H9 (cell line): Measurements from ENCODE around the gene TSPAN11. TPM values are rescaled to one million over a fixed set of nuclear protein-coding genes. Genes with fewer than 3 reads are reported as not detected.
A peak's percentile ranks its signal among the peaks of the same experiment; 100 is the strongest.

ENCODE experiments used
- DNase-seq: peaks from one replicate; pipeline ENCODE4 v3.0.0-alpha.2; 2017
- H2AFZ ChIP-seq: one replicate; pipeline ENCODE4 v1.6.1; 2013; ENCODE audit warnings: mild to moderate bottlenecking, low read length, control low read depth, moderate library complexity
- H2AK5ac ChIP-seq: 2 replicates; pipeline ENCODE4 v1.6.1; 2013; ENCODE audit warnings: low read length, control low read depth, mixed read lengths; ENCODE audit not compliant: insufficient read length
- H2BK120ac ChIP-seq: one replicate; pipeline ENCODE4 v1.6.1; 2013; ENCODE audit warnings: low read depth, mild to moderate bottlenecking, low read length, control low read depth, inconsistent platforms; ENCODE audit not compliant: poor library complexity, severe bottlenecking
- H2BK12ac ChIP-seq: 2 replicates; pipeline ENCODE4 v1.6.1; 2013; ENCODE audit warnings: low read length, control low read depth, mixed read lengths, low read depth; ENCODE audit not compliant: insufficient read length
- H2BK15ac ChIP-seq: 2 replicates; pipeline ENCODE4 v1.6.1; 2013; ENCODE audit warnings: low read depth, low read length, control low read depth
- H2BK20ac ChIP-seq: one replicate; pipeline ENCODE4 v1.6.1; 2013; ENCODE audit warnings: low read depth, mild to moderate bottlenecking, low read length, control low read depth, inconsistent platforms; ENCODE audit not compliant: poor library complexity, severe bottlenecking
- H2BK5ac ChIP-seq: 2 replicates; pipeline ENCODE4 v1.6.1; 2013; ENCODE audit warnings: low read length, control low read depth, mixed read lengths; ENCODE audit not compliant: insufficient read length
- H3K14ac ChIP-seq: 2 replicates; pipeline ENCODE4 v1.6.1; 2013; ENCODE audit warnings: low read length, control low read depth; ENCODE audit not compliant: insufficient read depth
- H3K18ac ChIP-seq: 2 replicates; pipeline ENCODE4 v1.6.1; 2013; ENCODE audit warnings: low read depth, mild to moderate bottlenecking, mixed read lengths, low read length, control low read depth; ENCODE audit not compliant: insufficient read length
- H3K23ac ChIP-seq: 2 replicates; pipeline ENCODE4 v1.6.1; 2013; ENCODE audit warnings: low read length, control low read depth, mixed read lengths, low read depth; ENCODE audit not compliant: insufficient read length
- H3K23me2 ChIP-seq: 2 replicates; pipeline ENCODE4 v1.6.1; 2013; ENCODE audit warnings: low read depth, mild to moderate bottlenecking, mixed read lengths, low read length, control low read depth; ENCODE audit not compliant: insufficient read length, poor library complexity, severe bottlenecking
- H3K27ac ChIP-seq: 2 replicates; pipeline ENCODE4 v1.5.1; 2013; ENCODE audit warnings: low read length, control low read depth, mixed read lengths, low read depth; ENCODE audit not compliant: insufficient read length
- H3K27me3 ChIP-seq: 2 replicates; pipeline ENCODE4 v1.6.1; 2013; ENCODE audit warnings: low read length, control low read depth, inconsistent platforms; ENCODE audit not compliant: insufficient read depth
- H3K4ac ChIP-seq: 2 replicates; pipeline ENCODE4 v1.6.1; 2013; ENCODE audit warnings: low read depth, mild to moderate bottlenecking, control low read depth, inconsistent platforms, low read length, moderate library complexity
- H3K4me1 ChIP-seq: 2 replicates; pipeline ENCODE4 v1.6.1; 2013; ENCODE audit warnings: low read length, control low read depth, inconsistent platforms; ENCODE audit not compliant: insufficient read depth
- H3K4me2 ChIP-seq: 2 replicates; pipeline ENCODE4 v1.6.1; 2013; ENCODE audit warnings: low read length, control low read depth, mixed read lengths; ENCODE audit not compliant: insufficient read length, insufficient read depth
- H3K56ac ChIP-seq: 2 replicates; pipeline ENCODE4 v1.6.1; 2013; ENCODE audit warnings: low read depth, mild to moderate bottlenecking, mixed read lengths, low read length, control low read depth; ENCODE audit not compliant: insufficient read length
- H3K79me1 ChIP-seq: 2 replicates; pipeline ENCODE4 v1.6.1; 2013; ENCODE audit warnings: low read depth, mild to moderate bottlenecking, moderate library complexity, low read length, control low read depth, inconsistent platforms; ENCODE audit not compliant: insufficient read depth, poor library complexity, severe bottlenecking
- H3K79me2 ChIP-seq: 2 replicates; pipeline ENCODE4 v1.6.1; 2013; ENCODE audit warnings: low read length, control low read depth, inconsistent platforms; ENCODE audit not compliant: insufficient read depth
- H3K9ac ChIP-seq: 2 replicates; pipeline ENCODE4 v1.6.1; 2013; ENCODE audit warnings: low read length, control low read depth, mixed read lengths; ENCODE audit not compliant: insufficient read length; ENCODE audit errors: extremely low read depth
- H3K9me3 ChIP-seq: one replicate; pipeline ENCODE4 v1.6.1; 2013; ENCODE audit warnings: low read depth, low read length, inconsistent platforms; ENCODE audit not compliant: control insufficient read depth
- H3T11ph ChIP-seq: one replicate; pipeline ENCODE4 v1.6.1; 2013; ENCODE audit warnings: mild to moderate bottlenecking, low read length, control low read depth, inconsistent platforms
- H4K20me1 ChIP-seq: one replicate; pipeline ENCODE4 v1.6.1; 2013; ENCODE audit not compliant: control insufficient read depth, insufficient read length, insufficient read depth
- H4K5ac ChIP-seq: 2 replicates; pipeline ENCODE4 v1.6.1; 2013; ENCODE audit warnings: low read depth, mild to moderate bottlenecking, mixed read lengths, low read length, control low read depth; ENCODE audit not compliant: insufficient read length
- H4K8ac ChIP-seq: replicated peaks from 2 replicates; pipeline ENCODE4 v1.6.1; 2013; ENCODE audit warnings: low read length, control low read depth, mixed read lengths, low read depth; ENCODE audit not compliant: insufficient read length
- H4K91ac ChIP-seq: 2 replicates; pipeline ENCODE4 v1.6.1; 2013; ENCODE audit warnings: low read depth, mild to moderate bottlenecking, moderate library complexity, mixed read lengths, low read length, control low read depth; ENCODE audit not compliant: insufficient read length
- H3K27ac Mint-ChIP-seq, 3 experiments: 2 replicates in 2 of 3; 3 replicates in 1 of 3; pipeline ENCODE4 v1.8.0; 2020 to 2021; ENCODE audit warnings: mixed read lengths in 3 of 3, mild to moderate bottlenecking in 1 of 3, moderate library complexity in 1 of 3
- H3K27me3 Mint-ChIP-seq: 2 replicates; pipeline ENCODE4 v1.8.0; 2021; ENCODE audit warnings: low read depth, mild to moderate bottlenecking, moderate library complexity, mixed read lengths
- H3K36me3 Mint-ChIP-seq, 3 experiments: 2 replicates in 2 of 3; 3 replicates in 1 of 3; pipeline ENCODE4 v1.8.0; 2020 to 2021; ENCODE audit warnings: low read depth in 3 of 3, mixed read lengths in 3 of 3; ENCODE audit not compliant: insufficient read depth in 1 of 3
- H3K4me1 Mint-ChIP-seq, 2 experiments: 2 replicates each; pipeline ENCODE4 v1.8.0; 2020; ENCODE audit warnings: mixed read lengths in 2 of 2
- H3K4me3 Mint-ChIP-seq, 2 experiments: 2 replicates in 1 of 2; 3 replicates in 1 of 2; pipeline ENCODE4 v1.8.0; 2020 to 2021; ENCODE audit warnings: mild to moderate bottlenecking in 2 of 2, mixed read lengths in 2 of 2, moderate library complexity in 1 of 2
- H3K9me3 Mint-ChIP-seq, 2 experiments: 2 replicates in 1 of 2; 3 replicates in 1 of 2; pipeline ENCODE4 v1.8.0; 2020; ENCODE audit warnings: mild to moderate bottlenecking in 2 of 2, mixed read lengths in 2 of 2, moderate library complexity in 1 of 2
- CTCF ChIP-seq: fragments of 200-600 bp; sonication (generic); conservative IDR thresholded peaks from 3 replicates; pipeline ENCODE4 v1.8.0; 2021; ENCODE audit warnings: antibody characterized with exemption, mild to moderate bottlenecking
- WGBS: extraction: QIAGEN DNeasy Blood & Tissue Kit; methylation state at CpG from one replicate; pipeline ENCODE4 v1.1.7; 2013; ENCODE audit warnings: missing lambda C conversion rate, low lambda C conversion rate, mixed read lengths; ENCODE audit not compliant: insufficient read length; ENCODE audit errors: extremely low coverage; 5-methylcytosine and 5-hydroxymethylcytosine counted together
- total RNA-seq: library from RNA; stranded (reverse); gene quantifications from 2 replicates; pipeline ENCODE4 v1.2.1, GENCODE V29; 2021

TSPAN11 gene
- total RNA-seq, 1 experiment from 2014 or later, result 4.2 TPM

- Histone ChIP-seq H3K18ac (no peak overlapping the region), H4K5ac (no peak overlapping the region), H4K91ac (no peak overlapping the region), H2AK5ac (no peak overlapping the region), H3K27me3 (0 out of 2 replicates have a peak, but pooled peaks cover 3% of the 10 kb centered on the region), H3K4ac (no peak overlapping the region), H3K9me3 (no peaks in the 10 kb centered on the region), H2BK20ac (no peak overlapping the region), H3K79me1 (no peaks in the 10 kb centered on the region), H3K4me2 (no peak overlapping the region), H2AFZ (no peak overlapping the region), H2BK5ac (no peak overlapping the region), H3T11ph (no peak overlapping the region), H2BK120ac (no peak overlapping the region), H2BK12ac (no peak overlapping the region), H3K27ac (no peak overlapping the region), H3K14ac (no peak overlapping the region), H3K23me2 (no peaks in the 10 kb centered on the region), H3K23ac (no peak overlapping the region), H2BK15ac (no peak overlapping the region), H4K8ac (no peak overlapping the region), H3K4me1 (no peaks in the 10 kb centered on the region), H3K56ac (no peak overlapping the region), H4K20me1 (no peaks in the 10 kb centered on the region), H3K9ac (no peak overlapping the region), H3K79me2 (no peaks in the 10 kb centered on the region)
- Mint-ChIP-seq H3K27me3 (peaks cover 3% of the 10 kb centered on the region), H3K27ac (peak overlapping the region in 1 of 3 experiments; percentile 56; a peak in 3 of 7 replicates), H3K4me3 (no peak overlapping the region), H3K4me1 (peaks cover 6 to 7% of the 10 kb centered on the region in 2 experiments), H3K9me3 (no peaks in the 10 kb centered on the region), H3K36me3 (no peaks in the 10 kb centered on the region)
- no CpG with 5 or more reads among the region's 14 CpGs for WGBS
- TF ChIP-seq CTCF, result no peak
- DNase-seq, result no peak
Measured at GRCh38 chr12:30964896-30965612, 38.5 kb downstream of the TSPAN11 start.
